Head of caudate nucleus (tissue), 42 donors: ENCODE measurements around the gene RETREG3.
A peak's percentile ranks its signal among the peaks of the same experiment; 100 is the strongest.

Experiments
- DNase-seq, 42 donors: peaks; one replicate each; pipeline versions ENCODE4 v3.0.0 to v3.0.0-alpha.2; 2020 to 2021; ENCODE audit warnings: mixed read lengths in 7 of 42
- intact Hi-C: fragments of 100-400 bp; cut with DNase I; formaldehyde crosslinking; loops from one replicate; pipeline ENCODE4 v1.15.0; 2022

Gene RETREG3

DNA sequence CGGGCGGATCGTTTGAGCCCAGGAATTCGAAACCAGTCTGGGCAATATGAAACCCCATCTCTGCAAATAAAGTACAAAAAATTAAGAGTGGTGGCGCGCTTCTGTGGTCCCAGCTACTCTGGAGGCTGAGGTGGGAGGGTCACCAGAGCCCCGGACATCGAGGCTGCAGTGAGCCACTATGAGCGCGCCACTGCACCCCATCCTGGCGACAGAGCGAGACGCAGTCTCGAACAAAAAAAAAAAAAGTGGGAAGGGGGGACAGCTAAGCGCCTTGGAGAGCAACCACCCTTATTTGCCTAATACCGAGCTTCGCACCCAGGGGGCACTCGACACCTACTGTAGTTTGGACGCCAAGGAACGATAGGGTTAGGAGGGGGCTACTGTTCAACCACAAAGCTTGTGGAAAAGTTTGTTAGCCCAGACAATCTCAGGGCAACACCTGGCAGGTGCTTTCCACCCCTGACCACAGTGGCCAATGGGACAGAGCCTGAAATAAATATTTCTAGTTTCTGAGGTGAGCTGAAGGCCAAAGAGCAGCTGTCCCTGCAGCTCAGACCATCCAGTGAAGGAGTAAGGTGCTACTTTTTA is 30.8 kb downstream of the RETREG3 start:
- intact Hi-C loops = loop anchor here (5.0 kb wide), 1 partner anchor 99 kb away; the partner anchor contains the start of gene PLEKHH3

DNA sequence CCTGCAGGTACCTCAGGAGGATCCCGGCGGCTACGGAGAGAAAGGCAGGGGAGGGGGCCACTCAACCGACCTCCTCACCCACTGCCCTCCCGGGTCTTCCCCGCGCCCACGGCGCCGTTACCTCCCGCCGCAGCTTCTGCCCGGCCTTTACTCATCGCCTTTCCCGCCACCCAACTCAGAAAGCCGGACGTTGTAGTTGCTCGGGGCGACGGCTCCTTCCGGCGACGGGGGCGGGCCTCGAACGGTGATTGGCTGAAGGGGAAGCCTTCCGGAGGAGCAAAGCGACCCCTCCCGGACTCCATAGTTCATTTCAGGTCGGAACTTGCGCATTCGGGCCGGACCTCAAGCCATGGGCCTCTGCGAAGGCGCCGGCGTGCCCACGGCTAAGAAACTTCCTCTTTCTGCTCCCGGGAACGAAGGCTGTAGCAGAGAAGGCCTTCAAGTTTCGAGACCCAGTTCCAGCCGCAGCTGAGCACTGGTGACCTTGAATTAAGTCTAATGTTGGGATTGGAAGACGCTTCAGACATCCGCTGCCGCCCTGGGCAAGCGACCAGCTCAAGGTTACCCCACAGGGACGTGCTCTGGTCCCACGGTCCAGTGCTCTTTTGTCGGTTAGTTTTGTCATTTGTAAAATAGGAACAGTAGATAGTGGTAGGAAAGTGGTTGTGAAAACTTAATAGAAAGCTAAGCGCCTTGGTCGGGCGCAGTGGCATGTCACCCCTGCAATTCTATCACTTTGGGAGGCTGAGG is 31.5 kb downstream of the RETREG3 start, which contains the start of gene PSMC3IP:
Gene PSMC3IP, minus strand, starts transcription at position 198 of the 750 bp plus-strand sequence. Its CDS starts 43 bp downstream, at position 155.
- intact Hi-C loops = loop anchor here (5.0 kb wide), 1 partner anchor 100 kb away; the partner anchor contains the start of gene PLEKHH3

More for the DNA sequence above, 30.8 kb downstream of the RETREG3 start:
- DNase-seq = peak; percentile 45 to 89 (median 76)

DNA sequence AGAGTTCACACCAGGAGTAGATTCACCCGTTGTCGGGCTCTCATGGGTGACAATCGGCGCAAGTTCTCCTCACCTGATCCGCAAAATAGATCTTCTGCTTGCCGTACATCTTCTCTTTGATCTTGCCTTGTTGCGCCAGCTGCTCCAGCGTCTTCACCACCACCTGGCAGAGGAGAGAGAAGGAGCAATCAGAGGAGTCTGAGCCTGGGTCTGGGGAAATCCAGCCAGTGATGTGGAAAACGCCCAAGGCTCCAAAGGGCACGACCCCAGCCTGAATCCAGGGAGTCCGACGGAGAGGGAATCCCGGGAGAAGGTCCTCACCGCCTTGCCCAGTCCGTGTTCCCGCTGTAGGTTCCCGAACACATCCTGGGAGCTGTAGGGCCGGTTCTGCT is 32.0 kb downstream of the RETREG3 start:
- intact Hi-C loops = loop anchor here (5.0 kb wide), 1 partner anchor 100 kb away; the partner anchor contains the start of gene PLEKHH3
- no peak for DNase-seq

More for the DNA sequence above, 31.5 kb downstream of the RETREG3 start, which contains the start of gene PSMC3IP:
- peak; percentile 91 to 99 (median 96) for DNase-seq

DNA sequence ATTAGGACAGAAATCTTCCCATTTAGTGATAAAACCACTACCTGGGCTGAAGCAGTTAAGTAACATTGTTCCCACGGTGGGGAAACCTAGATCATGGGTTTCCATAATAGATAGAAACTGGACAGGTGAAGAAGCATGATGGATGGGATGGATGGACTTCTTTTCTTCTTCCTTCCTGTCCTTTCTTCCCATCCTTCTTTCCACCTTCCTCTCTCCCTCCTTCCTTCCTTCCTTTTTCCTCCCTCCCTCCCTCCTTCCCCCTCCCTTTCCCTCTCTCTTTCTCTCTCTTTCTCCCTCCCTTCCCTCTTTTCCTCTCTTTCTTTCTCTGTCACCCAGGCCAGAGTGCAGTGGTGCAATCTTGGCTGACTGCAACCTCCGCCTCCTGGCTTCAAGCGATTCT is 34.7 kb downstream of the RETREG3 start:
- intact Hi-C loops = no loop called here
- no peak for DNase-seq

DNA sequence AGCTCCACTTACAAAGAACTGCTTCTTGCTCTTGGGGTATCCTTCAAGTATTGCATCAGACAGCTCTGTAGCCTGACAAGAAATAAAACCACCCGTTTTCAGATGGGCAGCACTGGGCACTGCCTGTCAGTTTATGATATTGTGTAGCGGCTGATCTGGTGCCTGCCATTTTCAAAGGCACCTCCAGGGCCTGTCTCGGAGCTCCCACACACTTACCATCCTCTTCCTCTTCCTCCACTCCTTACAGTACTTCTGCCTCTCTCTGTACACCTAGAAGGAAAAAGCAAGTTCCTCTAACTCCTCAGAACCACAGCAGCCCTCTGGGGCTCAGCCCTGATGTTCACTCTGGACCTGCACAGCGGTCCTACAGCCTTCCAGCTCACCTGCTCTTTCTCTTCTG is 36.1 kb downstream of the RETREG3 start:
- intact Hi-C loops = no loop called here
- DNase-seq = no peak

DNA sequence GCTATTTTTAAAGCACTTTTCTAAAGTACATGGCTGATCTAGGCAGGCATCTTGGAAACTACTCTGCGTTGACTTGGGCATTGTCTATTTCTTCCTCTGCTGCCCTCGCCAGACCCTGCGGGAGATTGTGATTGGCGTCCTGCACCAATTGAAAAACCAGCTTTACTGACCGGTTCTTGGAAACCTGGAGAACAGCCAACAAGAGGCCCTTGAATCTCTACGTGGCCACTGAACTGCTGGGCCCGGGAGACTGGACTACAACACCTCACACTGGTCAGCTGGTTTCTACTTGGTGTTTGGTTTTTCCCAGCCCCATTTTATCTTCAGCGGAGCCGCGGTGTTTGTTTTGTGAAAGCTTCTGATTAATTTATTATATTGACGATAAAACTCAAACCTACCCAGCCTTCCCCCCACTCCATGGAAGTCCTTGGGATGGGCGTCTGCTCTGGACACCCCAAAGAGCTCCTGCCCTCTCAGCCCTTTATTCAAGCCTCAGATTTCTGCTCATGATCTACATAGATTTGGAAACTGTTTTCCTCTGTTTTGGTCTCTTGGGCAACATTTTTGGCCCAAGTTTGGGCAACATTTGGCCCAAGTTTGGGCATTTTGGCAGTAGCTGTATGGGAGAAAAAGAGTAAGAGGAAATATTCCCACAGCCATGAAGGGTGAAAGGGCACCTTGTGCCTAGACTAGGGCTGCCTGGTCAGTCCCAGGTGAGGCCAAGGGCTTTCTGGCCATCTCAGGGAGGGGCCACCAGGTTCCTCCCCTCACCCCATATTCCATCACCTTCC is 37.5 kb downstream of the RETREG3 start:
- no peak for DNase-seq
- intact Hi-C loops = no loop called here

DNA sequence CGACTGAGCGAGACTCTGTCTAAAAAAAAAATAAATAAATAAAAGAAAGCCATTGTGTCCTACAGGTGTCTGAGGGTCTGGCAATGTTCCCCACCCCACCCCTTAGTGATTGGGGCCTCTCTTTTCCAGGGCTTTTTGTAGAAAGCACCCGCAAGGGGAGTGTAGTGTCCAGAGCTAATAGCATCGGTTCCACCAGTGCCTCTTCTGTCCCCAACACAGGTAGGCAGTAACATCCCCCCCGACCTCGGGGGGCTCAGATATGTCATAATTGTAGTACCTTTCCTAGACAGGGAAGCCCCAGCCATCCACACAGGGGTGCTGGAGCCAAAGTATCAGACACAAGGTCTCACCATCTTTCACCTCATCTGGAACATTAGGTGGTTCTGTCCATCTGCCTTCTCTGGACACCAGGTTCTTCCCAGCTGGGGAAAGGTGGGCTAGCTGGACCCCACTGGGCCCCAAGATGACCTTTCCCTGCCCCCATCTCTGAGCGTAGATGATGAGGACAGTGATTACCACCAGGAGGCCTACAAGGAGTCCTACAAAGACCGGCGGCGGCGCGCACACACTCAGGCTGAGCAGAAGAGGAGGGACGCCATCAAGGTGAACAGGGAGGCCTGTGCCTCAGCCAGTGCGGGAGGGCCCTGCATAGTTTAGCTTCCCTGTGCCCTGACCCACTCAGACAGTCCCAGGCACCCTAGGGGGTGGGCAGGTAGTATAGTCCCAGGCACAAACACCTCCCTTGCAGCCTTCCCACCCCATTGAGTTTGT is 40.6 kb downstream of the RETREG3 start:
- no peak for DNase-seq
- intact Hi-C loops = no loop called here

DNA sequence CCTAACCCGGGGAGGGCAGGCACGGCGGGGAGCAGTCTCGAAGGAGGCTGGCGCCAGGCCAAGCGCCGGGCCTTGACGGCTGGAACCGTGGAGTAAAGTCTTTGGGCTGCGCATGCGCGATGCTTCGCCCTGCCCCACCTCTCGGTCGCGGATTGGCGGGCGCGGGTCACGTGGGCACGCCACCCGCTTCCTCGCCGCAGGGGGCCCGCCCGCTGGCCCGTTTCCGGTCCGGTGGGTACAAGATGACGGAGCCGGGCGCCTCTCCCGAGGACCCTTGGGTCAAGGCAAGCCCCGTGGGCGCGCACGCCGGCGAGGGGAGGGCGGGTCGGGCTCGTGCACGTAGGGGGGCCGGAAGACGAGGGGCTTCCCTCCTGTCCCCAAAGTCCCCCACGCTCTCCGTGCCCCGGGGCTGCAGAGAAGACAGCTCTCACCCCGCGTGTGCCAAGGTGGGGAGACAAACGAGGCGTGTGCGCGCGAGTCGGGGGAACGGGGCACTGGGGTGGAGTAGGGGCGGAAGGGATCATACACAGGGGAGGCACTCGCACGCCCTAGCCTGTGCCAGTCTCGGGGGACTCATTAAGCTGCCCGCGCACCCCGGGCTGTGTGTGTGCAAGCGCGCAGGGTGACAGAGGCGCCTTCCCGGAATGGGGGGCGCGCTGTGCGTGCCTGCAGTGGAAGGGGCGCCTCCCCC is 42.1 kb downstream of the RETREG3 start, which contains the start of gene MLX:
Gene MLX, plus strand, starts transcription at position 218 of the 691 bp plus-strand sequence. Its CDS starts 25 bp downstream, at position 243.
- intact Hi-C loops = no loop called here
- DNase-seq = peak; percentile 77 to 98 (median 94)

DNA sequence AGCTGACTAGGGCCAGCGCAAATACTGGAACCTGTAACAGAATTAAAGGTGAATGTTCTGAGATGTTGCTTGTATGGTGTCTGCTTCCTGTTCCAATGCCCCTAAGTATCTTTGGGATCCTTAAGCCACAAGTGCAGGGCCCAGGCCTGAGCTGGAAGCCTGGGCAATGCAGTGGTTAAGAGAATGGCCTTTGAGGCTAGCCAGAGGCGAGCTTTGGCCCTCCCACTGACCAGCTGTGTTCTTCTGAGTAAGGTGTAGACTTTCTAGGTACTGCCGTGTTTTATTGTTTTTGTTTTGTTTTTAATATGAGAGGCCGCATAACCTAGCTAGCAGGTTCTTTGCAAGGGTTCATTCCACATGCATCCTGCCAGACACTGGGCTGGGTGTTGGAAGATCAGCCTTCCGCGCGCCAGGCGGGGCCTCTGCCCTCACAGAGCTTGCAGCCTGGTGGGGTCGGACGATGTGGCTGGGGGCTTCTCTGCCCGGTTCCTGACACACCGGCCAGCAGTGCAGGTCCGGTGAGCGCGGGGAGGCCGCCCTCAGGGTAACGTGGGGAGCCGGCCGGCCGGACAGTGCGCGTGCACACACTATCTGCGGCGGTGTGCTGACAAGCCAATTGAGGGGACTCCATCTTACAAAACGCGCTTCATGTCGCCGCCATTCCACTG is 42.8 kb downstream of the RETREG3 start:
- intact Hi-C loops = no loop called here
- peak in 1 of 42 donors; percentile 18 for DNase-seq

DNA sequence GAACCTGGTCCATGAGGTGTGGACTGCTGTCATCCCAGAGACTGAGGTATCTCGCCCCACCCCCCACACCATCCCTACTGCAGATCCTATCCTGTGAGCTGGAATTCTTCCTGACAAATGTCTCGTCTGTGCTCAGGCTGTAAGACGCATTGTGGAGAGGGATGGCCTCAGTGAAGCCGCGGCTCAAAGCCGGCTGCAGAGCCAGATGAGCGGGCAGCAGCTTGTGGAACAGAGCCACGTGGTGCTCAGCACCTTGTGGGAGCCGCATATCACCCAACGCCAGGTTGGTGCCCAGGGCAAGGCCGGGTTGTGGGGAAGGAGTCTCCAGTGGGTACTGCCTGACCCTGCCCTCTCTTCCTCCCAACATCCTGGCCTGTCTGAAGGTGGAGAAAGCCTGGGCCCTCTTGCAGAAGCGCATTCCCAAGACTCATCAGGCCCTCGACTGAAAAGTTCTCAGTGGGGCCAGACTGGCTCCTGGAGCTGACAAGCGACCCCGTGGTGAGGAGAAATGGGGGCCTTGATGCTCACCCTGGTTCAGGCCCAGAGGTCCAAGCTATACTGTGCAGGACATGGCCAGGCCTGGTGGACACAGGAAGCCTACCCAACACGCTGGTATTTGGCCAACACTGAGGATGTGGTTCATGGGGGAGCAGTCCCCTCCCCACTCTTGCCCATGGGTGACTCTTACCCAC is 43.5 kb downstream of the RETREG3 start:
- DNase-seq = no peak
- intact Hi-C loops = no loop called here

DNA sequence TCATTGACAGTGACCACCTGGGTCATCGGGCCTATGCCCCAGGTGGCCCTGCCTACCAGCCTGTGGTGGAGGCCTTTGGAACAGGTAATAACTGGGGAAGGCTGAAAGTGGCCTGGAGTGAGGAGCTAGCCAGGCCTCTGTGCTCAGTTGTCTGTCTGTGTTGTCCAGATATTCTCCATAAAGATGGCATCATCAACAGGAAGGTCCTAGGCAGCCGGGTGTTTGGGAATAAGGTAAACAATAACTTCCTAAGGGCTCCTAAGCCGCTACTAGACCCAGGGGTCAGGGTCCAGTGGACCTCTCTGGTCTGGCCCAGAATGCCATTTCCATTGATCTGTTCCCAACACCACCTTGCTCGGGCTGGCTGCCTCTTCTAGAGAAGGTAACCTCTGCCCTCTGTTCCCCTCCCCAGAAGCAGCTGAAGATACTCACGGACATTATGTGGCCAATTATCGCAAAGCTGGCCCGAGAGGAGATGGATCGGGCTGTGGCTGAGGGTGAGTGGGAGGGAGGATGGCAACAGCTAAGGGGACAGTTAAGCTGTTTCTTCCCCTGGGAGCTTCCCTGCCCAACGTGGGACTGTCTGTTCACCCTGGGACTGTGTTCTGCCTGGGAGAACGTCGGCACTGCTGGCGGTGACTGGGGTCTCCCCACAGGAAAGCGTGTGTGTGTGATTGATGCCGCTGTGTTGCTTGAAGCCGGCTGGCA is 44.2 kb downstream of the RETREG3 start:
- intact Hi-C loops = no loop called here
- DNase-seq = no peak

DNA sequence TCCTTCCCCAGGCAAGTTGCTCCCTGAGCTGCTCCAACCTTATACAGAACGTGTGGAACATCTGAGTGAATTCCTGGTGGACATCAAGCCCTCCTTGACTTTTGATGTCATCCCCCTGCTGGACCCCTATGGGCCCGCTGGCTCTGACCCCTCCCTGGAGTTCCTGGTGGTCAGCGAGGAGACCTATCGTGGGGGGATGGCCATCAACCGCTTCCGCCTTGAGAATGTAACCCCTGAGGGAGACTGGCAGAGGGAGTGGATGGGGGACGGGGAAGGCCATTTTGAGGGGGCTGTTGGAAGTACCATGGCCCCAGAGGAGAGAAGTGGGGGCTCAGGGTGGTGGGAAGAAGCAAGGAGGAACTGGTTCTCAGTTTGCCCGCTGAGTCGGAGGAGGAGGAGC is 45.2 kb downstream of the RETREG3 start:
- intact Hi-C loops = no loop called here
- DNase-seq = no peak

DNA sequence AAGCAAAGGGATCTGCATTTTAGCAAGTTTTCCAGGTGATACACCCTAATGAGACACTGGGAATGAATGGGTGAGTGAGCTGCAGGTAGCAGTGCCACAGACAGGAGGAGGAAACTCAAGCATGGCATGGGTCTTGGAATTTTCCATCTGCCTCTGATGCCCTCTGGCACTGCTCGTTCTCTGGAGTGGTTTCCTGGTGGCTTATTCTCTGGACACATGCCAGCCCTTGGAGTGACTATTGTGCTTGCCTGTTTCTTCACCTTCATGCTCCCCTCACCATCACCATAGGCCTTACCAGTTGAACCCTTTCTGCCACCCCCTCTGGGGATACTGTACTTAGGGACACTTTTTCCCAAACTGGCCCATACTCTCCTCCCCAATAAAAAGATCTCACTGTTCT is 45.6 kb downstream of the RETREG3 start:
- intact Hi-C loops = no loop called here
- DNase-seq = no peak

DNA sequence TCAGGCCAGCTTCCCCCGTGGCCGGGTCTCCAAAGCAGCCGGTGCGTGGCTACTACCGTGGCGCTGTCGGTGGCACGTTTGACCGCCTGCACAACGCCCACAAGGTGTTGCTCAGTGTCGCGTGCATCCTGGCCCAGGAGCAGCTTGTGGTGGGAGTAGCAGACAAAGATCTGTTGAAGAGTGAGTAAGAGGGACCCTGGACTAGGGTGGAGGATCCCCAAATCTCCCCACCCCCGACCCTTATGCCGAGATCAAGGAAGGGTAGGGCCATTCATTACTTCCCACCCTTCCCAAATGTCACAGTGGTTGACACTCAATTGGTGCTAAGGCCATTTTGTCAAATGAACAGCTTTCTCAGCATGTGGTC is 46.0 kb downstream of the RETREG3 start:
- no peak for DNase-seq

DNA sequence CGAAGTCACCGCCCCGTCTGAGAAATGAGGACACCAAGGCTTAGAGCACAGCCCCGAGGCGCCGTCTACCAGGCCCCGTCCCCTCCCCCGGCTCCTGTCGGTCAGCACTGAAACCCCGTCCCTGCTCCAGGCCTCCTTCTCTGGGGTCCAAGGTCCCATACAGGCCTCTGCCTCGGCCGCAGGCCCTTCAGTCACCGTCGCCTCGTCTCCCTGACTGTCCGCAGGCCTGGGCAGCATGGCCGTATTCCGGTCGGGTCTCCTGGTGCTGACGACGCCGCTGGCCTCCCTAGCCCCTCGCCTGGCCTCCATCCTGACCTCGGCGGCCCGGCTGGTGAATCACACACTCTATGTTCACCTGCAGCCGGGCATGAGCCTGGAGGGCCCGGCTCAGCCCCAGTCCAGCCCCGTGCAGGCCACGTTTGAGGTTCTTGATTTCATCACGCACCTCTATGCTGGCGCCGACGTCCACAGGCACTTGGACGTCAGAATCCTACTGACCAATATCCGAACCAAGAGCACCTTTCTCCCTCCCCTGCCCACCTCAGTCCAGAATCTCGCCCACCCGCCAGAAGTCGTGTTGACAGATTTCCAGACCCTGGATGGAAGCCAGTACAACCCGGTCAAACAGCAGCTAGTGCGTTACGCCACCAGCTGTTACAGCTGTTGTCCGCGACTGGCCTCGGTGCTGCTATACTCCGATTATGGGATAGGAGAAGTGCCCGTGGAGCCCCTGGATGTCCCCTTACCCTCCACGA is 46.6 kb downstream of the RETREG3 start:
- DNase-seq = peak in 3 of 42 donors; percentile 23 to 30 (median 27)
- intact Hi-C loops = no loop called here

More for the DNA sequence above, 46.0 kb downstream of the RETREG3 start:
- intact Hi-C loops = no loop called here

DNA sequence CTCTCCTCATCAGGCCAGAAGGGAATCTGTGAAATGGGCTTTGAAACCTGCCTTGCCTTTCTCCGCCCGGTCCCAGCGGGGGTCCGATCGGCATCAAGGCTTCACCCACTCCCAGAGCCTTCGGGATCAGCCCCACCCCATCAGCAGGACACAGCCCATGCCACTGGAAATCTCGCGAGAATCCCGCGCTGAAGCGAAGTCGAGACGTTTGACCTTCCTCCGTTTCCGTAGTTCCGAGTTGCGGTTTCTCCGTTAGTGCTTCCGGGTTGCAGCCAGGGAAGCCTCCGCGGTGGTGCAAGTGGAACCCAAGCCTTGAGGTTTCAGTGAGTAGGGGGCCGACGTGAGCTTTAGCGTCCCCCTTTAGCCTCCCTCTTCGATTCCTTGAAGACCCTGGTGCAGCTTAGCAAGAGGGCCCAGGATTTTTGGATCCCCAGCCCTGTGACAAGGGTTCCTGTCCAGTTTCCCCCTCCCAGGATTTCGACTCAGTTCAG is 47.2 kb downstream of the RETREG3 start, which contains the start of gene COASY:
Gene COASY, plus strand, starts transcription at position 252 of the 491 bp plus-strand sequence. CDS start 475 bp downstream, outside the sequence.
- intact Hi-C loops = no loop called here
- peak; percentile 88 to 98 (median 95) for DNase-seq
